ENCODE data around the gene SHC4. TPM values are rescaled to one million over a fixed set of nuclear protein-coding genes. Genes with fewer than 3 reads are reported as not detected.
"Not testable (repeated sequence)": the region's sequence is repeated elsewhere in the genome, so short reads cannot be mapped to it uniquely, and the experiment has no call there.

The SHC4 gene
- total RNA-seq, 1 donor from 2014 or later, result 0.84 TPM

DNA sequence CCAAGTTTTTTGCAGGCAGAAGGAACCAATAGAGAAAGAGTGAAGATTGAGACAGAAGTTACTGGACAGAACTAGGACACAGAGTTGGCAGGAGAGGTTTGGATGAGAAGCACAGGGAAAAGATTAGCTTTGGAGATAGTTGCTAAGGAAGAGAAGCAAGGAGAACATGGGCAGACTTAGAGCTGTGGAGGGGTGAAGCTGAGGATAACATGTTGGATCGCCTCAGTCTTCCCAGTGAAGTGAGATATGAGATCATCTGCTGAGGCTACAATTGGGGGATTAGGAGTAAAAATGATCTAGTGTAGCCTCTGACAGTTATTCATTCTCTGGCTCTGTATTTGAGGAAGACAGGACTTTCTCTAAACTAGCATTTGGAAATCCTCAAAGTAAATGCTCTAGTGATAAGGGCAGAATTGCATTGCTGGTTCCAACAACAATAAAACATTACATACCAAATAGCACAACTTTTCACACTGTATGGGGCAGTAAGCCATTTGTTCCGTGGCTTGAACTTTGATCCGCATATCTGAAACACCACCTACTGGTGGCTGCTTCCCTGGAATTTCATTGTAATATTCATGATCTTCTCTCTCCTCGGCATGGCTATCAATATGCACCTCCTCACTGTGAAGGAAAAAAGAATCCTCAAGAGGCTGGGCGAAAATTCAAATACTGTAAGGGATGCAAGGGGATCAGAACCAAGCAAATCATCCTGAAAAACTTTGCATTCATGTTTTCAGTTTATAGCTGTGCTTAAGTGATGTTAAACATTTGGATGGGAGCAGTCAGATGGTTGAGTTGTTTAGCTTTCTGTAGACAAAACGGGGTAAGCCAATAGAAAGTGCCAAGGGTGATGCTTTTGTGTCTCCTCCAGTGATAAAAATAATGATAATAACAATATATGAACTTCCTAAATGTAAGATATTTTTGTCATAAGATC is 107.9 kb downstream of the SHC4 start:
- intact Hi-C loops (cut with micrococcal nuclease), result no loop called here

GRCh38 chr15:48854434-48854833 is 109.3 kb downstream of the SHC4 start:
- intact Hi-C loops (cut with micrococcal nuclease), result not testable (repeated sequence)

- intact Hi-C loops (cut with micrococcal nuclease), result no loop called here
Measured at GRCh38 chr15:48851956-48852355, 111.8 kb downstream of the SHC4 start.

DNA sequence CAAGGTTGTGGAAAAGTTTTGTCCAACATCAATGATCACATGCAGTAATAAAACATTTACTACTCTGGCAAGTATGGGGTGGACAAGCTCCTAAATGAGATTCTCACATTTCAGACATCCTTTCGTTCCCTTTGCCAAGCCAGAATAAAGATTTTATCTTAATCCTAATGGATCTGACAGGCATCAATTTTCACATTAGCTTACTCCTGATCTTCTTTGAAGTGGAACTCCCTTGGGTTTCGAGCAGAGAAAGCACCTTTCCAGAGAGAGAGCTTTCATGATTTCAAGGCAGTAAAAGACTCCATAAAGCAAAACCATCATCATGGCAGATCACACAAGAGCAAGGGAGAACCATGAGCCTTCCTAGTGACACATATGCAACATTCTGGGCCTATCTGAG is 113.1 kb downstream of the SHC4 start:
- intact Hi-C loops (cut with micrococcal nuclease), result no loop called here

DNA sequence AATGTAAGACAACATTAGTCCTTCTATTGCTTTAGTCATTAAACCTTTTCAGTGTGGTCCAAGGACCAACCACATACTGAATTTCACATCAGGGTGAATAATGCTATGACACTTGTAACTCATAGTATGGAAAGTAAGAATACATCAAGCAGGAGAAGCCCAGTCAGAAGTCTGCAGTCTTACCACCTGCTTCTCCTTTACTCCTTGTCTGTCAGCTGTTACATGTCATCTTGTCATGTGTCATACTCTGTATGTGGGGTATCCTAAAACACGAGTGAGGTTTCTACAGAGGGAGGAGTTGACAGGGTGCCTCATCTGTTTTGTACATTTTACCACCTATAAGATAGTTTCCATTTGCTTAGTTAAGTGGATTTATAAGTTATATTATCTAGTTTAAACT is 118.6 kb downstream of the SHC4 start:
- intact Hi-C loops (cut with micrococcal nuclease), result no loop called here

DNA sequence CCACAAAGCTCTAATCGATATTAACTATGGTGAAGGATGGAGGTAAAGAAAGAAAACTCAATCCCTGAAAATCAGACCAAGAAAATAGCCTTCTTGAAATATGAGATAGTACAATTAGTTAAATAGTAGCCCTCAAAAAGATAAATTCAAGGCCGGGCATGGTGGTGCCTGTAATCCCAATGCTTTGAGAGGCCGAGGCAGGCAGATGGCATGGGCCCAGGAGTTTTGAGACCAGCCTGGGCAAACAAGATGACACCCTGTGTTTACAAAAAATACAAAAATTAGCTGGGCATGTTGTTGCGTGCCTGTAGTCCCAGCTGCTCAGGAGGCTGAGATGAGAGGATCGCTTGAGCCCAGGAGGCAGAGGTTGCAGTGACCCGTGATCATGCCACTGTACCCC is 121.2 kb downstream of the SHC4 start:
- intact Hi-C loops (cut with micrococcal nuclease), result no loop called here

- intact Hi-C loops (cut with micrococcal nuclease), result no loop called here
Measured at GRCh38 chr15:48834756-48835155, 129.0 kb downstream of the SHC4 start.

- intact Hi-C loops (cut with micrococcal nuclease), result no loop called here
Measured at GRCh38 chr15:48833526-48834239, 130.0 kb downstream of the SHC4 start.

- intact Hi-C loops (cut with micrococcal nuclease), result no loop called here
Measured at GRCh38 chr15:48832648-48833047, 131.1 kb downstream of the SHC4 start.

DNA sequence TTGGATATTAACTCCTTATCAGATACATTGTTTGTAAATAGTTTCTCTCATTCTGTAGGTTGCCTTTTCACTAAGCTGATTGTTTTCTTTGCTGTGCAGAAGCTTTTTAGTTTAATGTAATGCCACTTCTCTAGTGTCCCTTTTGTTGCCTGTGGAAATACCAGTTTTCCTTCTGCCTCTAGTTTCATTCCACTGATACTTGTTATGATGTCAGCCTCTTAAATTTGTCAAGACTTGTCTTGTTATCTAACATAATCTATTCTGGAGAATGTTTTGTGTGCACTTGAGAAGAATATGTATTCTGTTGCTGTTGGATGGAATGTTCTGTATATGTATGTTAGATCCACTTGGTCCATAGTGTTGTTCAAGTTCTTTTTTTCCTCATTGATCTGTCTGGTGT is 134.8 kb downstream of the SHC4 start:
- intact Hi-C loops (cut with micrococcal nuclease), result no loop called here

DNA sequence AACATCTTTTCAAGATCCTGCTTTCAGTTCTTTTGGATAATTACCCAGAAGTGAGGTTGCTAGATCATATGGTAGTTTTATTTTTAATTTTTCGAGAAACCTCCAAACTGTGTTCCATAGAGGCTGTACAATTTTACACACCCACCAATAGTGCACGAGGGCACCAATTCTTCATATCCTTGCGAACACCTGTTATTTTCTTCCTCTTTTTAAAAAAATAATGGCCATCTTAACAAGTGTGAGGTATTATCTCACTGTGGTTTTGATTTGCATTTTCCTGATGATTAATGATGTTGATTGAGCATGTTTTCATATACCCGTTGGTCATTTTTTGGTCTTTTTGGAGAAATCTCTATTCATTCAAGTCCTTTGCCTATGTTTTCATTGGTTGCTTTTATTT is 135.2 kb downstream of the SHC4 start:
- intact Hi-C loops (cut with micrococcal nuclease), result no loop called here

- intact Hi-C loops (cut with micrococcal nuclease), result no loop called here
Measured at GRCh38 chr15:48825075-48825474, 138.6 kb downstream of the SHC4 start.

GRCh38 chr15:48823706-48824105 is 140.0 kb downstream of the SHC4 start:
- intact Hi-C loops (cut with micrococcal nuclease), result no loop called here

- intact Hi-C loops (cut with micrococcal nuclease), result no loop called here
Measured at GRCh38 chr15:48823237-48823636, 140.5 kb downstream of the SHC4 start.

DNA sequence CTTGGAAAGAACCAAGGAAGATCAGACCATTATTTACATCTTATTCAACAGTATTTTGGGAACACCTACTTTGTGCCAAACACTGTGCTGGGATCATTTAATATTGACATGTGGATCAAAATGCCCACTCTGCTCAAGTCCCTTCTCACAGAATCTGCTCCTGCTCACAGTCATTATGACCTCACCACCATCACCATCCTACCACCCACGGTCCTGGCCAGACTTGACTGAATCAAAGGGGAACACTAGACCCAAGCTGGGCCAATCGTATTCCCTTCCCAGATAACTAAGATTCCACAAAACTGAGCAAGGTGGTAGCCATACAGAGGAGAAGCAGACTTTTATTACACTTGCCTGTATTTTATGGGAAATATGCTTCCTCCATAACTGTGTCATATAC is 149.4 kb downstream of the SHC4 start:
- intact Hi-C loops (cut with micrococcal nuclease), result loop anchor here (5.0 kb wide), 1 partner anchor 153 kb away; no protein-coding TSS in a partner anchor

DNA sequence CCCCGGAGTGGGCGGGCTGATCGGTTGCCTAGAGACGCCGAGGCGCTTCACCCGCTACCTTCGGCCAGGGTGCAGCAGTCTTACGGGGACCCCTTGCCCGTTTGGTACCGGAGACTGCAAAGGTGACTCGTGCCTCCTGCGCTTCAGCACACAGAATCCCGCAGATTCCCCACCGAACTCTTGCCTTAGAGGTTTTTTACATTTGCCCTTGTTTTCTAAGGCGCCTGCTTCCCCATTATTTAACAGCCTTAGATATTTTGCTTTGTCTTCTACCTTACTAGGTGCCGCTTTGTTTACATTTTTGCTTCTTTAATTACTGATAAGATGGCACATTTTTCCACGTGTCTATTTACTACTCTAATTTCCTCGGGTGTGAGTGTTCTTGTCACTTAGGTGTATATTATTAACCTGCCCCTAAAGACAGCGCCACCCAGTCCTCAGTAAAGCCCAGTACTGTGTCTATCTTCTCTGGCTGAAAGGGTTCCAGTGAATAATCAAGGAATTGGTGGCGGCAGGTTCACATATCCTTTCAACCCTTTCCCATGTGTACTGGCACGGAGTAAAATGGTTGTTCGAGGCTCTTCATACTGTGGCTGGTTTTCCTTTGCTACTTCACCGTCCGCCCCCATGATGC is 152.3 kb downstream of the SHC4 start:
- intact Hi-C loops (cut with micrococcal nuclease), result loop anchor here (1.0 to 5.0 kb wide), 7 partner anchors 15 to 809 kb away; partner anchors contain the start of genes COPS2, DUT, EID1 and FAM227B

- intact Hi-C loops (cut with micrococcal nuclease), result loop anchor here (1.0 to 5.0 kb wide), 7 partner anchors 14 to 810 kb away; partner anchors contain the start of genes COPS2, DUT, EID1 and FAM227B
Measured at GRCh38 chr15:48810414-48811324, 153.1 kb downstream of the SHC4 start, which contains the start of gene CEP152. Gene CEP152 (minus strand): TSS chr15:48811069. CDS start chr15:48805649, 5,420 bp downstream.

DNA sequence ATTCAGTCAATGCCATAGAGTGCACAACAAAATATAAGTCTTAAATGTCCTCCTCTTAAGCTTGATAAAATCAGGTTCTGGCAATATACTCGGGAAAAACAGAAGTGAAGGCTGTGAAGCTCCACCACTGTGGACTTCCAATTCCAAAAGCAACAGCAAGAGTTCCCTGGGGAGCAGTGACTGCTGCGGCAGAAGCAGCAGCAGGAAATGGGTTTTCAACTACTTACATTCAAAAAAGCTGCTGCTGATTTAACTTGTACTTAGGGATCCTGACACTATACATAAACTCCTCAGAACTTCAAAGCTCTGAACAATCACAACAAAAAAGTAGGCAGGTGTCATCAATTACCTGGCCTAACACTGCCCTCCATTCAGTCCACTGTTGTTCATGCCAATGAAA is 157.6 kb downstream of the SHC4 start:
- intact Hi-C loops (cut with micrococcal nuclease), result no loop called here

DNA sequence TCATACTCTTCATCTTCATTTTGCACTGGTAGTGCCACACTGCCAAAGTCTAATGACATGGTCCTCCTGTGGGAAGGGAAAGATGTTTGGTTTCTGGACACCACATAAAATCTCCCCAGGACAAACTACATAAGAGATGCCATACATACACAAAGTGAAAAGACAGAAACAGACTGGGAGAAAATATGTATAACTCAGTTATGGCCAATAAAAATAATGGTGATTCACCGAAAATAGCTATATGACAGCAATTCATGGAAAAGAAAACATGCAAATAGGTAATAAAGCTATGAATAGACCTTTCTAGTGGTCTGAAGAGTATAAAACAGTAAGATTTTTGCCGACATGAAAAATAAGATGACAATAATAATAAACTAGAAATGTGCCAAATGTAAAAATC is 158.1 kb downstream of the SHC4 start:
- intact Hi-C loops (cut with micrococcal nuclease), result no loop called here

GRCh38 chr15:48803877-48804276 is 159.8 kb downstream of the SHC4 start:
- intact Hi-C loops (cut with micrococcal nuclease), result no loop called here

- intact Hi-C loops (cut with micrococcal nuclease), result no loop called here
Measured at GRCh38 chr15:48802867-48803266, 160.9 kb downstream of the SHC4 start.
